NOMO-1 (cell line): ENCODE measurements around the gene DVL2.

Experiments used
- DNase-seq, 2 experiments: peaks; one replicate each; lab custom pipeline; 2025; ENCODE audit not compliant: unreplicated experiment in 2 of 2; lab: John Stamatoyannopoulos, UW

Gene DVL2

DNA sequence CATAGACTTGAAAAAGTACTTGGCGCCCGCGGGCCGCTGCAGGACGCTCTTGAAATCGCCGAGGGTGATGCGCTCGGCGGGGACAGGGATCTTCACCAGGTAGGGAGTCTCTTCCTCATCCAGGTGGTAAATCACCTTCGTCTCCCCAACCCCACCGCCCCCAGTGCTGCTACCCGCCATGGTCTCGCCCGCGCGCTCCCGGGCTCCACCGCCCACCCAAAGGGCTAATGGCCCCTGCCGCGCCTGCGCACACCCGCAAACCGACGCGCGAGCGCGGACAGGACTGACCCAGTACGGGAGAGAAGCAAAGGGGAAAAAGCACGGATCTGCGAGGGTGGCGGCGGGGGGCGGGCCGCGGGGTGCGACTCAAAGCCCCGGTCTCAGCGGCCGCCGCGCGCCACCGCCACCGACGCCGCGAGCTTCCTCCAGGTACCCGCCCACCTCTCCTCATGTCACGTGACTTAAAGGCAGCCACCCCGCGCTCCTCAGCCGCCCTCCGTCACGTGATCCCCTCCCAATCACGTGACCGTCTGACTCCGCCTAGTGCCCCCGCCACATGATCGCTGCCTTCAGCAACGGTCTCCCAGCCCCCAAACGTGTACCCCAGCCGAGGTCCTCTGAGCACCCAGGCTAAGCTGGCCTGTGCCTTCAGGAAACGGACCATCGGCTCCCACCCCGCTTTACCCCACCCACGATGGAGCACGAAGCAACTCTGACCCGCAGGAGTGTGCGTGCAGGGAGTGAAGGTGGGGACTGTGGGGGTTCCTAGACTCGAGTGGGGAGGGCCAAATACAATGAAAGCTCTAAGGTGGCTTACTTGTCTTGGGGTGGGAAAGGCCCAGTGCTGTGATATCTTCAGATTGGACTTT is at the start of gene DVL2:
DVL2 (minus strand) TSS at position 435 of the 869 bp plus-strand sequence; CDS start at position 180, 255 bp downstream.
- peak; percentile 93 to 96 for DNase-seq

- no peak for DNase-seq
Measured at GRCh38 chr17:7283471-7284216, 49.3 kb upstream of the DVL2 start.

- no peak for DNase-seq
Measured at GRCh38 chr17:7282752-7283321, 48.5 kb upstream of the DVL2 start.

DNA sequence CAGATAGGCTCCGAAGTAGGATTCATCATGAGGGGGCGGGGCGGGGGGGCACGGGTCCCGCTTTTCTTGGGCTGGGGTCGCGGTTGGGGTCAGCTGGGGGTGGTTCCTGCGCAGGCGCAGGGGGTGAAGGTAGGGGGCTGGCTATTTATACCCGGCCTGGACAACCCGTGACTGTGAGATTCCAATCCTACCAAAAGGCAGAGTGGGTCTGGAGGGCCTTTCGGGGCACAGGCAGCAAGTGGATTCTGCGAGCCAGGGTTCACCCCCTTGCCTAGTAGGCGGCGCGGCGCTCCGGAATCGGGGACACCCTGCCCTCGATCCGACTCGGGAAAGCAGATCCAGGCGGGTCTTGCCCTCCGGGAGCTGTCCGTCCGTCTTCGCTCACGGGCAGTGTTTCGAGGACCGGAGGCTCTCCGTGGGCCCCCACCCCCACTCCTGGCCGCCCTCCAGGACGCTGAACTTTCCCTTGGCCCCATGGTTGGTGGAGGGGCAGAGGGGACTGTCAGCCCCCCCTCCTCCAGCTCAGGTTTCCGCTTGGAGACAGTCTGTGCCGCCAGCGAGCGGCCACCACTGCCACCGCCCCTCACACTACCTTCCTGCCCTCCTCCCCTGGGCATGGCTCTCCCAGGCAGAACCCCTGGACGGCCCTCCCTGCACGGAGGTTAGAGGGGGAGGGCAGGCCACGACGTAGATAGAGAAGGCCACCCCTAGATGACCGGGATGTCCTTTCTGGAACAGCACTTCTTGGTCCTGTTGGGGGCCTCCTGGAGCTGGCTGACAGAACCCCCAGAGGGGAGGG is 47.8 kb upstream of the DVL2 start:
- no peak for DNase-seq

GRCh38 chr17:7281074-7281952 is 47.0 kb upstream of the DVL2 start, which contains the start of gene SLC2A4:
Gene SLC2A4 (plus strand): TSS chr17:7281718. CDS start chr17:7281935, 217 bp downstream.
- peak; percentile 79 to 91 for DNase-seq

- DNase-seq = peak; percentile 87
Measured at GRCh38 chr17:7280519-7281073, 46.3 kb upstream of the DVL2 start.

GRCh38 chr17:7279448-7279847 is 45.1 kb upstream of the DVL2 start:
- DNase-seq = no peak

- DNase-seq = no peak
Measured at GRCh38 chr17:7266784-7267183, 32.5 kb upstream of the DVL2 start.

GRCh38 chr17:7263801-7264078 is 29.4 kb upstream of the DVL2 start:
- no peak for DNase-seq

GRCh38 chr17:7262935-7263800 is 28.9 kb upstream of the DVL2 start:
- peak in 1 of 2 experiments; percentile 28 for DNase-seq

- DNase-seq = no peak
Measured at GRCh38 chr17:7262192-7262934, 28.0 kb upstream of the DVL2 start, which contains the start of gene CLDN7. Gene CLDN7 (minus strand): TSS chr17:7262478. CDS start chr17:7262043, 435 bp downstream.

- no peak for DNase-seq
Measured at GRCh38 chr17:7261379-7262191, 27.3 kb upstream of the DVL2 start.

- no peak for DNase-seq
Measured at GRCh38 chr17:7260651-7261378, 26.5 kb upstream of the DVL2 start.

GRCh38 chr17:7260151-7260550 is 25.8 kb upstream of the DVL2 start:
- DNase-seq = no peak

GRCh38 chr17:7259555-7259889 is 25.2 kb upstream of the DVL2 start:
- DNase-seq = no peak

DNA sequence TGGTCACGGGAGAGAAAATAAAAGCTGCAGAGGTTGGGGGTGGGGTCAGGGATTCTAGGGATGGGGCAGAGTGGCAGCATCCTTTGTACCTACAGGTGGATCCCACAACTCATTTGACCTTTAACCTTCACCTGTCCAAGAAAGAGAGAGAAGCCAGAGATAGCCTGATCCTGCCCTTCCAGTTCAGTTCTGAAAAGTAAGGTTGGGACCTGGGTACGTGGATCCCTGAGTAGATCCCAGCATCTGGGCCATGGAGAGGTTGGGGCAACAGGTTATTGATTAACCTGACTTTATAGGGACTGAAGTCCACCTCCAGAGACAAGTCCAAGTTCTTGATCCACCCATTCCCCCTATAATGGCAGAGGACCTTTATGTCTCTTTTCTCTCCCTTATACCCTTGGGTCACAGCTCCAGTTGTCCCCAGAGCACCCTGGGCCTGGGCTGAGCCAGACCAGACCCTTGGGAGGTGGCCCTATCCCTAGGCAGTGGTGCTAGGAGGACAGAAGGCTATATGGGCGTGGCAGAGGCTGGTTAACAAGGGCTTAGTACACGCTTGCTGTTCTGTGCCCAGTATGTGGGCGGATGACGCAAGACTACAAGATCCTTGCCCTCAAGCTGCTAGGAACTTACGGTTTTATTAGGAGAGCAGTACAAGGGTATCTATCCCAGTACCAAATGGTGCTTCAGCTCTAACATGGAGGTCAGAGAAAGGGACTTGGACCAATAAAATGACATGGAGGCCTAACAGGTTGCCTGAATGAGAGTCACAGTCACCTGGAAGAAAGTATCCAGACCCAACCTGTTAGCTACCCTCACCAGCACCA is 24.6 kb upstream of the DVL2 start:
- no peak for DNase-seq
